GM06990 (cell line): ENCODE results near the gene FGFRL1.

ENCODE experiments used
- DNase-seq: peaks from one replicate; pipeline ENCODE4 v3.0.0-alpha.2; 2011; ENCODE audit not compliant: insufficient read length; ENCODE audit errors: extremely low read depth
- H3K27me3 ChIP-seq: replicated peaks from 2 replicates; pipeline ENCODE4 v1.6.0; 2011; ENCODE audit warnings: low read length; ENCODE audit not compliant: control insufficient read depth, insufficient read depth
- H3K36me3 ChIP-seq: 2 replicates; pipeline ENCODE4 v1.5.1; 2011; ENCODE audit warnings: low read length; ENCODE audit not compliant: control insufficient read depth, insufficient read depth
- H3K4me3 ChIP-seq: replicated peaks from 2 replicates; pipeline ENCODE4 v1.5.1; 2011; ENCODE audit warnings: low read depth, mild to moderate bottlenecking, control low read depth, low read length
- TF ChIP-seq, protein P1 (sequence below): IDR thresholded peaks from 2 replicates; pipeline ENCODE4 v1.5.1; 2011; ENCODE audit warnings: low read length, control low read depth, mild to moderate bottlenecking, inconsistent platforms; ENCODE audit not compliant: insufficient read depth, poor library complexity, severe bottlenecking

FGFRL1 gene

DNA sequence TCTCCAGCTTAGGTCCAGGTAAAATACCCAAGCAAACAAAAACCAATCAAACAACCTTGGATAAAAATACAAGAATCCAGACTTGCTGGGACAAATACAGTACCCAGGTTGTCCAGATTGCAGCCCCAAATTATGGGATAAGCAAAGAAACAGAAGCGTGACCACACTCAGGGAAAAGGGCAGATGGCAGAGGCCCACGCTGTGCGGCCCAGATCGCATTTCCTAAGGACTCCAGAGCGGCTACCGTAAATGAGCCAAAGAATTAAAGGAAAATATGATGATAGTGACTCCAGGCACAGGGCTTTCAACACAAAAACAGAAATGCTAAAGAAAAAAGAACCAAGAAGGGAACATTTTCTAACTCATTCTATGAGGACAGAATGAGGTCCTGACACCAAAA lies 50.3 kb downstream of the FGFRL1 start:
- H3K27me3 ChIP-seq: no peaks in the 10 kb centered on the region; the same call in 1 of the 2 replicates
- no peaks in the 10 kb centered on the region for H3K36me3 ChIP-seq
- no peak overlapping the region for H3K4me3 ChIP-seq
- TF ChIP-seq, protein P1, sequence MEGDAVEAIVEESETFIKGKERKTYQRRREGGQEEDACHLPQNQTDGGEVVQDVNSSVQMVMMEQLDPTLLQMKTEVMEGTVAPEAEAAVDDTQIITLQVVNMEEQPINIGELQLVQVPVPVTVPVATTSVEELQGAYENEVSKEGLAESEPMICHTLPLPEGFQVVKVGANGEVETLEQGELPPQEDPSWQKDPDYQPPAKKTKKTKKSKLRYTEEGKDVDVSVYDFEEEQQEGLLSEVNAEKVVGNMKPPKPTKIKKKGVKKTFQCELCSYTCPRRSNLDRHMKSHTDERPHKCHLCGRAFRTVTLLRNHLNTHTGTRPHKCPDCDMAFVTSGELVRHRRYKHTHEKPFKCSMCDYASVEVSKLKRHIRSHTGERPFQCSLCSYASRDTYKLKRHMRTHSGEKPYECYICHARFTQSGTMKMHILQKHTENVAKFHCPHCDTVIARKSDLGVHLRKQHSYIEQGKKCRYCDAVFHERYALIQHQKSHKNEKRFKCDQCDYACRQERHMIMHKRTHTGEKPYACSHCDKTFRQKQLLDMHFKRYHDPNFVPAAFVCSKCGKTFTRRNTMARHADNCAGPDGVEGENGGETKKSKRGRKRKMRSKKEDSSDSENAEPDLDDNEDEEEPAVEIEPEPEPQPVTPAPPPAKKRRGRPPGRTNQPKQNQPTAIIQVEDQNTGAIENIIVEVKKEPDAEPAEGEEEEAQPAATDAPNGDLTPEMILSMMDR: no peak
- no peak for DNase-seq

DNA sequence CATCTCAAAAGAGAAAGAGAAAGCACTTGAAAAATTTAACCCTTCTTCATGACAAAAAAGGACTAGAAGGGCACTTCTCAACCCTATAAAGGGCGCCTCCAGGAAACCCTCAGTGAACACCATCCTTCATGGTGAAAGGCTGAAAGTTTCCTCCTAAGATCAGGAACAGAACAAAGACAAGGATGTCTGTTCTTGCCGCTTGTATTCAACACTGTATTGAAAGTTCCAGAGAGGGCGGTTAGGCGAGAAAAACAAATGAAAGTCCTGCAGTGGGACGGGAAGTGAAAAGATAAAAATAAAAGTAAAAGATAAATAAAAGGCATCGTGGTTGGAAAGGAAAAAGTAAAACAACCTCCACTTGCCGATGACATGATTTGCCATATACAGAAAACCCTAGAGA lies 51.0 kb downstream of the FGFRL1 start:
- Histone ChIP-seq H3K4me3 (no peak overlapping the region), H3K36me3 (no peaks in the 10 kb centered on the region), H3K27me3 (no peaks in the 10 kb centered on the region; the same call in 1 of the 2 replicates)
- TF ChIP-seq, protein P1: no peak
- no peak for DNase-seq

DNA sequence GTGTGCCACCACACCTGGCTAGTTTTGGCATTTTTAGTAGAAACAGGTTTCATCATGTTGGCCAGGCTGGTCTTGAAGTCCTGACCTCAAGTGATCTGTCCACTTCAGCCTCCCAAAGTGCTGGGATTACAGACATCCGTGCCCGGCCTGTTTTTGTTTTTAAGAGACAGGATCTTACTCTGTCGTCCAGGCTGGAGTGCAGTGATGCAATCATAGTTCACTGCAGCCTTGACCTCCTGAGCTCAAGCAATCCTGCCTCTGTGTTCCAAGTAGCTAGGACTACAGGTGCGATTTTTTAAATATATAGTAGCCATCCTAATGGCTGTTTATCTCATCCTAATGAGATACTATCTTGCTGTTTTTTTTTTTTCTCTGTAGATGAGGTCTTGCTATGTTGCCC lies 54.3 kb downstream of the FGFRL1 start:
- TF ChIP-seq, protein P1: no peak
- Histone ChIP-seq H3K27me3 (no peaks in the 10 kb centered on the region; the same call in 1 of the 2 replicates), H3K36me3 (no peaks in the 10 kb centered on the region)

DNA sequence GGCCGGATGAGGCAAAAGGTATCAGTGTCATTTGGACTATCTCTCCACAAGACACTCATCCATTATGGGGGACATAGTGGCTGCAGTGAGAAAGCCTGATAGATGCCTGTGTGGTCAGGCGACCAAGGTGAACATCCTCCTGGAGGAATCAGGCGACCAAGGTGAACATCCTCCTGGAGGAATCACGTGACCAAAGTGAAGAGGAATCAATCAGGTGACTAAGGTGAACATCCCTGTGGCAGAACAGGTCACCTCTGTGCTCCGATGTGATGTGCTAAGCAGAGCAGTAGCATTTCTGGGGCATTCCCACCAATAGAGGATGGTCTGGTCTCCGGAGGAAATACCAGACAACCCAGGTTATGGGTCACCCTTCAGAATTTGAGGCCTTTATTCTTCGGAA lies 58.0 kb downstream of the FGFRL1 start:
- no peak overlapping the region for H3K4me3 ChIP-seq
- H3K27me3 ChIP-seq: peaks cover 1% of the 10 kb centered on the region; the same call in 1 of the 2 replicates
- H3K36me3 ChIP-seq: no peaks in the 10 kb centered on the region
- TF ChIP-seq, protein P1: no peak
- no peak for DNase-seq

More for the DNA sequence above, 54.3 kb downstream of the FGFRL1 start:
- DNase-seq: no peak
- H3K4me3 ChIP-seq: no peak overlapping the region

DNA sequence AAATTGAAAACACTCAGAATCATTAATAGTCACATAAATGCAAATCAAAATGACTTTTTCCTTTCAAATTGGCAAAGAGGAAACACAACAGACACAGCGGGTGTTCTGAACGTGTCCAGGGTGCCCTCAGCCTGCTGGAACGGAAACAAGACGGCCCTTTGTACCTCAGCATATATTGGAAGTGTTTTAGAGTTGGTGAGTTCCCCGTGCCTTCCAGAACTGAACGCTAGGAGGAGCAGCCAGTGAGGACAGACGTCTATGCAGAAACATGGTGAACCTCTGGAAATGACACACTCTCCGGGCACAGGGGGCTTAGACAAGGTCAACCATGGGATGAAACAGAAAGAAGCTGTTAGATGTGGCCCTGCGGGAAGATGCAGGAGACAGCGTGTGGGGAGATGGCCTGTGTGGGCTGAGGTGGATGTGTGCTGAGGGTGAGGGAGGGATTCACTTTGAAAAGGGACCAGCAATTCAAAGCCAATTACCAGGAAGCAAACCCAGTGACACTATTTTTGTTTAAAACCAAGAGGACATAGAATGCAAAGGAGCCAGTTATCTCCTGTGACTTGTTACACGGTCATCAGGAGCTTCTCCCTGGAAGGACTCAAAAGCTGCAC lies 61.5 kb downstream of the FGFRL1 start:
- DNase-seq: no peak
- Histone ChIP-seq H3K36me3 (no peaks in the 10 kb centered on the region), H3K4me3 (no peak overlapping the region), H3K27me3 (peaks cover 1% of the 10 kb centered on the region)
- TF ChIP-seq, protein P1: peak; percentile 75

DNA sequence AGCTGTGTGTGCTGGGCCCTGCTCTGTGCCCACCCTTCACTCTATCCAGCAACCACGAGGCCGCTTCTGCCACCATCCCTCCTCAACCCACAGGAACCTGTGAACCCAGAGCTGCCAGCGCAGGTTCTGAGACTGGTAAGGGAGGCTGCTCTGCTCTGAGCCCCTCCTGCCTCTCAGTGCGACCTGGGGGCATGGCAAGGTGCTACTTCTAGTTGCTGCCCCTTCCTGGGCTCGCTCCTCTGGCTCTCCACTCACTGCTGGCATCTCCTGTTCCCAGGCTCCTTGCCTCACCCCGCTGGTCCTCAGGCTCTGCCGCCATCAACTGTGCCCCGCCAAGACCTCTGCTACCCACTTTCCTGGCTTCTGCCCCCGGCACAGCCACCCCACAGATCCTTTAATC lies 62.7 kb downstream of the FGFRL1 start:
- peaks cover 1% of the 10 kb centered on the region for H3K27me3 ChIP-seq
- no peak overlapping the region for H3K4me3 ChIP-seq
- H3K36me3 ChIP-seq: no peaks in the 10 kb centered on the region
- TF ChIP-seq, protein P1: no peak
- DNase-seq: no peak
